HG03025 (cell line): ENCODE measurements around the gene PDE3A.
"Not testable (repeated sequence)": the region's sequence is repeated elsewhere in the genome, so short reads cannot be mapped to it uniquely, and the experiment has no call there.

Experiments used
- ATAC-seq: cut with Tn5 transposase; IDR thresholded peaks from one replicate; pipeline ENCODE4 v1.9.1; 2021; ENCODE audit warnings: mild to moderate bottlenecking, moderate library complexity; ENCODE audit not compliant: unreplicated experiment, low FRiP score

Gene PDE3A

GRCh38 chr12:20527417-20528163 lies 159.3 kb downstream of the PDE3A start:
- ATAC-seq, result no peak

- ATAC-seq, result no peak
Measured at GRCh38 chr12:20528208-20528607, 159.9 kb downstream of the PDE3A start.

- no peak for ATAC-seq
Measured at GRCh38 chr12:20546267-20546666, 177.9 kb downstream of the PDE3A start.

- no peak for ATAC-seq
Measured at GRCh38 chr12:20547816-20548575, 179.7 kb downstream of the PDE3A start.

- no peak for ATAC-seq
Measured at GRCh38 chr12:20548611-20549010, 180.3 kb downstream of the PDE3A start.

GRCh38 chr12:20549108-20549719 lies 180.9 kb downstream of the PDE3A start:
- ATAC-seq, result no peak

GRCh38 chr12:20551742-20552442 lies 183.6 kb downstream of the PDE3A start:
- ATAC-seq, result not testable (repeated sequence)

- ATAC-seq, result not testable (repeated sequence)
Measured at GRCh38 chr12:20552586-20552985, 184.2 kb downstream of the PDE3A start.

GRCh38 chr12:20555015-20555414 lies 186.7 kb downstream of the PDE3A start:
- ATAC-seq, result no peak

- ATAC-seq, result no peak
Measured at GRCh38 chr12:20555771-20556170, 187.4 kb downstream of the PDE3A start.

GRCh38 chr12:20557096-20557495 lies 188.8 kb downstream of the PDE3A start:
- no peak for ATAC-seq

- no peak for ATAC-seq
Measured at GRCh38 chr12:20560935-20561334, 192.6 kb downstream of the PDE3A start.

- no peak for ATAC-seq
Measured at GRCh38 chr12:20561871-20562270, 193.5 kb downstream of the PDE3A start.

- no peak for ATAC-seq
Measured at GRCh38 chr12:20567413-20567812, 199.1 kb downstream of the PDE3A start.

GRCh38 chr12:20572451-20572850 lies 204.1 kb downstream of the PDE3A start:
- ATAC-seq, result no peak

GRCh38 chr12:20576528-20576927 lies 208.2 kb downstream of the PDE3A start:
- no peak for ATAC-seq

- no peak for ATAC-seq
Measured at GRCh38 chr12:20577054-20577453, 208.7 kb downstream of the PDE3A start.

GRCh38 chr12:20578142-20578541 lies 209.8 kb downstream of the PDE3A start:
- no peak for ATAC-seq

- no peak for ATAC-seq
Measured at GRCh38 chr12:20585055-20585625, 216.8 kb downstream of the PDE3A start.

GRCh38 chr12:20585913-20586312 lies 217.6 kb downstream of the PDE3A start:
- ATAC-seq, result no peak

GRCh38 chr12:20588042-20588441 lies 219.7 kb downstream of the PDE3A start:
- no peak for ATAC-seq
